ENCODE measurements around the gene SPTLC2. TPM values are rescaled to one million over a fixed set of nuclear protein-coding genes. Genes with fewer than 3 reads are reported as not detected.
A peak's percentile ranks its signal among the peaks of the same experiment; 100 is the strongest.
"Not testable (repeated sequence)": the region's sequence is repeated elsewhere in the genome, so short reads cannot be mapped to it uniquely, and the experiment has no call there.

Gene SPTLC2
- total RNA-seq, 2 experiments from 2014 or later = 76.5 to 80.4 TPM

GRCh38 chr14:77601846-77602619 lies 14.4 kb downstream of the SPTLC2 start:
- Mint-ChIP-seq H3K4me1 (ENCODE audit: low read depth) (peaks cover 74% of the 10 kb centered on the region), H3K27ac (peak overlapping the region; percentile 5), H3K9me3 (ENCODE audit: insufficient read depth) (no peaks in the 10 kb centered on the region), H3K27me3 (ENCODE audit: low read depth) (no peaks in the 10 kb centered on the region), H3K4me3 (no peak overlapping the region), H3K36me3 (ENCODE audit: low read depth) (peaks cover 34% of the 10 kb centered on the region)
- DNase-seq (no peak), ATAC-seq (no peak)
- CTCF ChIA-PET = interaction anchor here (1.0 kb wide), 1 partner anchor 21 kb away, joined by 3 read pairs; no protein-coding TSS in a partner anchor
- POLR2A ChIA-PET = interaction anchor here (1.0 kb wide), 1 partner anchor 8 kb away, joined by 3 read pairs; no protein-coding TSS in a partner anchor

GRCh38 chr14:77599889-77600288 lies 16.5 kb downstream of the SPTLC2 start:
- CTCF ChIA-PET = no interaction called here
- no peak overlapping the region for H3K4me3 Mint-ChIP-seq
- no peaks in the 10 kb centered on the region for H3K27me3 Mint-ChIP-seq (ENCODE audit: low read depth)
- no peaks in the 10 kb centered on the region for H3K9me3 Mint-ChIP-seq (ENCODE audit: insufficient read depth)
- peaks cover 44% of the 10 kb centered on the region for H3K36me3 Mint-ChIP-seq (ENCODE audit: low read depth)
- no peak overlapping the region for H3K27ac Mint-ChIP-seq
- ATAC-seq (no peak), DNase-seq (no peak)
- peaks cover 61% of the 10 kb centered on the region for H3K4me1 Mint-ChIP-seq (ENCODE audit: low read depth)
- POLR2A ChIA-PET = no interaction called here

- H3K4me3 Mint-ChIP-seq = peak overlapping the region; percentile 69
- H3K27ac Mint-ChIP-seq = peak overlapping the region; percentile 88
- no peaks in the 10 kb centered on the region for H3K9me3 Mint-ChIP-seq (ENCODE audit: insufficient read depth)
- DNase-seq = no peak
- peaks cover 66% of the 10 kb centered on the region for H3K4me1 Mint-ChIP-seq (ENCODE audit: low read depth)
- CTCF ChIA-PET = interaction anchor here (0.7 to 1.0 kb wide), 2 partner anchors 9 to 19 kb away, joined by 3 read pairs; no protein-coding TSS in a partner anchor
- no peaks in the 10 kb centered on the region for H3K27me3 Mint-ChIP-seq (ENCODE audit: low read depth)
- H3K36me3 Mint-ChIP-seq (ENCODE audit: low read depth) = peaks cover 47% of the 10 kb centered on the region
- POLR2A ChIA-PET = interaction anchor here (0.6 to 0.9 kb wide), 3 partner anchors 9 to 148 kb away, joined by 3 to 5 read pairs (median 4); no protein-coding TSS in a partner anchor
- ATAC-seq = peak; percentile 88
Observed at GRCh38 chr14:77598366-77599070, 17.9 kb downstream of the SPTLC2 start.

GRCh38 chr14:77593501-77593961 lies 22.9 kb downstream of the SPTLC2 start:
- CTCF ChIA-PET = interaction anchor here (1.1 to 1.8 kb wide), 2 partner anchors 12 to 26 kb away, joined by 3 to 8 read pairs; no protein-coding TSS in a partner anchor
- ATAC-seq = peak; percentile 66
- DNase-seq = no peak
- Mint-ChIP-seq H3K4me3 (peak overlapping the region; percentile 74), H3K27me3 (ENCODE audit: low read depth) (no peaks in the 10 kb centered on the region), H3K9me3 (ENCODE audit: insufficient read depth) (no peaks in the 10 kb centered on the region), H3K36me3 (ENCODE audit: low read depth) (peaks cover 58% of the 10 kb centered on the region), H3K27ac (peak overlapping the region; percentile 89), H3K4me1 (ENCODE audit: low read depth) (peaks cover 71% of the 10 kb centered on the region)
- POLR2A ChIA-PET = interaction anchor here (1.0 kb wide), 1 partner anchor 9 kb away, joined by 3 read pairs; no protein-coding TSS in a partner anchor

- DNase-seq = no peak
- H3K4me1 Mint-ChIP-seq (ENCODE audit: low read depth) = peaks cover 76% of the 10 kb centered on the region
- H3K27me3 Mint-ChIP-seq (ENCODE audit: low read depth) = no peaks in the 10 kb centered on the region
- no peak for ATAC-seq
- peak overlapping the region; percentile 65 for H3K27ac Mint-ChIP-seq
- peak overlapping the region; percentile 4 for H3K4me3 Mint-ChIP-seq
- POLR2A ChIA-PET = interaction anchor here (0.7 to 1.6 kb wide), 2 partner anchors 25 kb away, joined by 5 to 6 read pairs; no protein-coding TSS in a partner anchor
- H3K36me3 Mint-ChIP-seq (ENCODE audit: low read depth) = peaks cover 62% of the 10 kb centered on the region
- no peaks in the 10 kb centered on the region for H3K9me3 Mint-ChIP-seq (ENCODE audit: insufficient read depth)
- CTCF ChIA-PET = interaction anchor here (1.1 to 3.8 kb wide), 2 partner anchors 17 to 131 kb away, joined by 3 to 17 read pairs; no protein-coding TSS in a partner anchor
Observed at GRCh38 chr14:77590845-77591485, 25.5 kb downstream of the SPTLC2 start.

- Mint-ChIP-seq H3K27me3 (ENCODE audit: low read depth) (no peaks in the 10 kb centered on the region), H3K36me3 (ENCODE audit: low read depth) (peaks cover 51% of the 10 kb centered on the region), H3K4me3 (peak overlapping the region; percentile 43), H3K27ac (peak overlapping the region; percentile 77), H3K4me1 (ENCODE audit: low read depth) (peaks cover 70% of the 10 kb centered on the region), H3K9me3 (ENCODE audit: insufficient read depth) (no peaks in the 10 kb centered on the region)
- ChIA-PET POLR2A (no interaction called here), CTCF (no interaction called here)
- DNase-seq = no peak
- no peak for ATAC-seq
Observed at GRCh38 chr14:77589099-77589498, 27.3 kb downstream of the SPTLC2 start.

- H3K27me3 Mint-ChIP-seq (ENCODE audit: low read depth); H3K4me3 Mint-ChIP-seq; H3K9me3 Mint-ChIP-seq (ENCODE audit: insufficient read depth); DNase-seq; POLR2A ChIA-PET; ATAC-seq: not testable (repeated sequence)
- Mint-ChIP-seq H3K27ac (peak overlapping the region; percentile 49), H3K4me1 (ENCODE audit: low read depth) (peaks cover 64% of the 10 kb centered on the region), H3K36me3 (ENCODE audit: low read depth) (peaks cover 49% of the 10 kb centered on the region)
- CTCF ChIA-PET = interaction anchor here (1.8 kb wide), 1 partner anchor 19 kb away, joined by 5 read pairs; no protein-coding TSS in a partner anchor
Observed at GRCh38 chr14:77588411-77589025, 27.9 kb downstream of the SPTLC2 start.

GRCh38 chr14:77585385-77585784 lies 31.1 kb downstream of the SPTLC2 start:
- POLR2A ChIA-PET = no interaction called here
- Mint-ChIP-seq H3K27ac (no peak overlapping the region), H3K9me3 (ENCODE audit: insufficient read depth) (no peaks in the 10 kb centered on the region), H3K27me3 (ENCODE audit: low read depth) (no peaks in the 10 kb centered on the region), H3K4me1 (ENCODE audit: low read depth) (peaks cover 62% of the 10 kb centered on the region), H3K4me3 (no peak overlapping the region), H3K36me3 (ENCODE audit: low read depth) (peaks cover 37% of the 10 kb centered on the region)
- DNase-seq = no peak
- CTCF ChIA-PET = no interaction called here
- ATAC-seq = no peak

- ATAC-seq (no peak), DNase-seq (no peak)
- peaks cover 36% of the 10 kb centered on the region for H3K36me3 Mint-ChIP-seq (ENCODE audit: low read depth)
- H3K9me3 Mint-ChIP-seq (ENCODE audit: insufficient read depth) = no peaks in the 10 kb centered on the region
- H3K4me1 Mint-ChIP-seq (ENCODE audit: low read depth) = peaks cover 57% of the 10 kb centered on the region
- H3K27ac Mint-ChIP-seq = no peak overlapping the region
- H3K4me3 Mint-ChIP-seq = no peak overlapping the region
- no peaks in the 10 kb centered on the region for H3K27me3 Mint-ChIP-seq (ENCODE audit: low read depth)
- ChIA-PET POLR2A (no interaction called here), CTCF (no interaction called here)
Observed at GRCh38 chr14:77584809-77585208, 31.6 kb downstream of the SPTLC2 start.

- ChIA-PET POLR2A (no interaction called here), CTCF (interaction anchor here (1.2 kb wide), 1 partner anchor 29 kb away, joined by 3 read pairs; no protein-coding TSS in a partner anchor)
- H3K9me3 Mint-ChIP-seq (ENCODE audit: insufficient read depth) = no peaks in the 10 kb centered on the region
- DNase-seq = no peak
- no peak overlapping the region for H3K4me3 Mint-ChIP-seq
- no peak for ATAC-seq
- no peaks in the 10 kb centered on the region for H3K27me3 Mint-ChIP-seq (ENCODE audit: low read depth)
- peaks cover 38% of the 10 kb centered on the region for H3K36me3 Mint-ChIP-seq (ENCODE audit: low read depth)
- peaks cover 54% of the 10 kb centered on the region for H3K4me1 Mint-ChIP-seq (ENCODE audit: low read depth)
- H3K27ac Mint-ChIP-seq = no peak overlapping the region
Observed at GRCh38 chr14:77583657-77584056, 32.8 kb downstream of the SPTLC2 start.

- Mint-ChIP-seq H3K36me3 (ENCODE audit: low read depth) (peaks cover 30% of the 10 kb centered on the region), H3K27me3 (ENCODE audit: low read depth) (no peaks in the 10 kb centered on the region), H3K9me3 (ENCODE audit: insufficient read depth) (no peaks in the 10 kb centered on the region), H3K4me3 (no peak overlapping the region), H3K27ac (no peak overlapping the region), H3K4me1 (ENCODE audit: low read depth) (peaks cover 45% of the 10 kb centered on the region)
- ChIA-PET POLR2A (interaction anchor here (0.7 kb wide), 1 partner anchor 33 kb away, joined by 3 read pairs; no protein-coding TSS in a partner anchor), CTCF (interaction anchor here (1.2 to 1.8 kb wide), 2 partner anchors 26 to 30 kb away, joined by 3 to 5 read pairs; no protein-coding TSS in a partner anchor)
- DNase-seq = no peak
- no peak for ATAC-seq
Observed at GRCh38 chr14:77582511-77582910, 33.9 kb downstream of the SPTLC2 start.
